Fibroblast of lung (primary cell): ENCODE data around the gene EN2. TPM values are rescaled to one million over a fixed set of nuclear protein-coding genes. Genes with fewer than 3 reads are reported as not detected.

Source experiments
- DNase-seq, 2 donors: peaks; one replicate each; pipeline versions ENCODE4 v3.0.0 to v3.0.0-alpha.2; 2010; ENCODE audit warnings: low read depth in 2 of 2
- H2AFZ ChIP-seq: 2 replicates; pipeline ENCODE4 v1.5.1; 2012; ENCODE audit warnings: low read length, control low read depth, inconsistent platforms
- H3K27ac ChIP-seq: 2 replicates; pipeline ENCODE4 v1.5.1; 2011; ENCODE audit warnings: low read length, control low read depth; ENCODE audit not compliant: insufficient read depth
- H3K27me3 ChIP-seq: 2 replicates; pipeline ENCODE4 v1.5.1; 2011; ENCODE audit warnings: mild to moderate bottlenecking, low read length; ENCODE audit not compliant: control insufficient read depth, insufficient read depth
- H3K36me3 ChIP-seq: 2 replicates; pipeline ENCODE4 v1.5.1; 2011; ENCODE audit warnings: low read length; ENCODE audit not compliant: control insufficient read depth, insufficient read depth
- H3K4me1 ChIP-seq: 2 replicates; pipeline ENCODE4 v1.5.1; 2011; ENCODE audit warnings: low read length; ENCODE audit not compliant: control insufficient read depth, insufficient read depth; ENCODE audit errors: extremely low read depth
- H3K4me2 ChIP-seq: 2 replicates; pipeline ENCODE4 v1.5.1; 2011; ENCODE audit warnings: low read length, control low read depth; ENCODE audit not compliant: insufficient read depth; ENCODE audit errors: extremely low read depth
- H3K4me3 ChIP-seq, 4 experiments: fragments of 200-600 bp in 1 of 4; sonication (generic) in 1 of 4; replicated peaks in 1 of 4; 2 replicates each; pipeline ENCODE4 v1.5.1; 2011 to 2016; ENCODE audit warnings: low read length in 4 of 4, low read depth in 3 of 4, mild to moderate bottlenecking in 3 of 4, control low read depth in 2 of 4, inconsistent platforms in 1 of 4, mixed read lengths in 1 of 4; ENCODE audit not compliant: insufficient read depth in 1 of 4; ENCODE audit errors: control extremely low read depth in 1 of 4
- H3K79me2 ChIP-seq: 2 replicates; pipeline ENCODE4 v1.5.1; 2012; ENCODE audit warnings: mild to moderate bottlenecking, low read length, inconsistent platforms; ENCODE audit not compliant: control insufficient read depth, insufficient read depth
- H3K9ac ChIP-seq: 2 replicates; pipeline ENCODE4 v1.5.1; 2011; ENCODE audit warnings: mild to moderate bottlenecking, low read length, control low read depth; ENCODE audit not compliant: insufficient read depth
- H3K9me3 ChIP-seq: 2 replicates; pipeline ENCODE4 v1.5.1; 2012; ENCODE audit warnings: low read depth, low read length; ENCODE audit not compliant: control insufficient read depth, insufficient read depth
- H4K20me1 ChIP-seq: 2 replicates; pipeline ENCODE4 v1.5.1; 2011; ENCODE audit warnings: low read length; ENCODE audit not compliant: control insufficient read depth, insufficient read depth; ENCODE audit errors: extremely low read depth
- CTCF ChIP-seq, 2 donors: IDR thresholded peaks in 1 of 2; conservative IDR thresholded peaks in 1 of 2; 1 replicate in 1 of 2; 2 replicates in 1 of 2; pipeline ENCODE4 v1.5.1; 2011 to 2012; ENCODE audit warnings: low read length in 2 of 2, control low read depth in 1 of 2, inconsistent platforms in 1 of 2, low read depth in 1 of 2, mild to moderate bottlenecking in 1 of 2
- EZH2 ChIP-seq: IDR thresholded peaks from 2 replicates; pipeline ENCODE4 v1.5.1; 2012; ENCODE audit warnings: low read length, control low read depth, mild to moderate bottlenecking; ENCODE audit errors: missing control alignments
- polyA plus RNA-seq, 2 donors: library from polyadenylated mRNA; depleted of rRNA in 1 of 2; stranded (reverse) in 1 of 2; unstranded in 1 of 2; fragments of >200 nt; gene quantifications; 2 replicates each; pipeline ENCODE4 v1.2.1, GENCODE V29; 2011 to 2012; ENCODE audit warnings: missing spikeins in 1 of 2
- total RNA-seq: library from RNA; depleted of rRNA; stranded (reverse); fragments of >200 nt; gene quantifications from 2 replicates; pipeline ENCODE4 v1.2.1, GENCODE V29; 2014

Gene EN2
- total and polyA plus RNA-seq, 2 donors (not counting 1 experiment from before 2014, with no cell fraction given): not detected

- no peaks in the 10 kb centered on the region for H3K9me3 ChIP-seq
- H3K27me3 ChIP-seq: no peaks in the 10 kb centered on the region
- DNase-seq: no peak
- no peak overlapping the region for H3K4me3 ChIP-seq
- H4K20me1 ChIP-seq: no peaks in the 10 kb centered on the region
- no peaks in the 10 kb centered on the region for H3K4me1 ChIP-seq
- no peaks in the 10 kb centered on the region for H3K36me3 ChIP-seq
- H3K79me2 ChIP-seq: no peaks in the 10 kb centered on the region
- H3K4me2 ChIP-seq: no peak overlapping the region
- no peak for TF ChIP-seq CTCF (conservative IDR thresholded peaks at IDR 0.05 in 1 of 2, IDR thresholded peaks at IDR 0.05 in 1 of 2; ENCODE audit: low read depth in 1 of 2, low read length in 2 of 2)
- H3K27ac ChIP-seq: no peak overlapping the region
- H3K9ac ChIP-seq: no peak overlapping the region
- no peak overlapping the region for H2AFZ ChIP-seq
Observed at GRCh38 chr7:155427411-155428038, 30.4 kb upstream of the EN2 start.

GRCh38 chr7:155428171-155428834 lies 29.6 kb upstream of the EN2 start:
- Histone ChIP-seq H2AFZ (no peak overlapping the region), H3K79me2 (no peaks in the 10 kb centered on the region), H3K36me3 (no peaks in the 10 kb centered on the region), H3K4me2 (no peak overlapping the region), H3K4me1 (no peaks in the 10 kb centered on the region), H3K9ac (no peak overlapping the region), H3K4me3 (no peak overlapping the region), H4K20me1 (no peaks in the 10 kb centered on the region), H3K9me3 (no peaks in the 10 kb centered on the region), H3K27me3 (no peaks in the 10 kb centered on the region), H3K27ac (no peak overlapping the region)
- no peak for DNase-seq
- no peak for TF ChIP-seq EZH2
- TF ChIP-seq CTCF (conservative IDR thresholded peaks at IDR 0.05 in 1 of 2, IDR thresholded peaks at IDR 0.05 in 1 of 2; ENCODE audit: low read depth in 1 of 2, low read length in 2 of 2): no peak

GRCh38 chr7:155429651-155430050 lies 28.3 kb upstream of the EN2 start:
- H3K4me2 ChIP-seq: no peak overlapping the region
- no peak for DNase-seq
- H4K20me1 ChIP-seq: no peaks in the 10 kb centered on the region
- TF ChIP-seq EZH2: no peak
- no peak for TF ChIP-seq CTCF (conservative IDR thresholded peaks at IDR 0.05 in 1 of 2, IDR thresholded peaks at IDR 0.05 in 1 of 2; ENCODE audit: low read depth in 1 of 2, low read length in 2 of 2)
- H3K4me3 ChIP-seq: no peak overlapping the region
- H3K4me1 ChIP-seq: no peaks in the 10 kb centered on the region
- no peak overlapping the region for H3K9ac ChIP-seq
- no peaks in the 10 kb centered on the region for H3K27me3 ChIP-seq
- H3K36me3 ChIP-seq: no peaks in the 10 kb centered on the region
- H3K79me2 ChIP-seq: no peaks in the 10 kb centered on the region
- H3K27ac ChIP-seq: no peak overlapping the region
- no peaks in the 10 kb centered on the region for H3K9me3 ChIP-seq
- H2AFZ ChIP-seq: no peak overlapping the region
